ENCODE measurements around the gene PCDH1.

The PCDH1 gene

GRCh38 chr5:141858079-141858765 lies 20.0 kb downstream of the PCDH1 start:
- peak overlapping the region; percentile 5 for H3K27ac ChIP-seq
- no peak for DNase-seq (ENCODE audit: low read depth, low spot score)

DNA sequence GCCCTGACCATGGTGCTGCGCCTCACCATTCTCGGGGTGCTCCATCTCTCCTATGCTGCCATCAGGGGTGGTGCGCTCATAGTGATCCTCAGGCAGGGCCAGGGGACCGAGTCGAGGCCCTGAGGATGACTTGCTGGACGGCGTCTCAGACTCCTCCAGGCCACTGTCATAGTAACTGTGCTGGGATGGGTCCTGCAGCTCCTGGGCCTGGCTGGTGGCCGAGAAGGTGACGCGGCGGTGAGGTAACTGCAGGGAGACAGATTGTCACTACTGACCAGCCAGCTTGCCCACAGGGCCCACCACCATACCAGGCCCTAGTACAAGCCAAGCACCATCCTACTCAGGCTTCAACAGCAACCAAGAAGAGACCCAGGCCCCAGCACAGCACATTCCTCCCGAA lies 21.0 kb downstream of the PCDH1 start:
- no peak overlapping the region for H3K27ac ChIP-seq
- no peak for DNase-seq (ENCODE audit: low read depth, low spot score)

DNA sequence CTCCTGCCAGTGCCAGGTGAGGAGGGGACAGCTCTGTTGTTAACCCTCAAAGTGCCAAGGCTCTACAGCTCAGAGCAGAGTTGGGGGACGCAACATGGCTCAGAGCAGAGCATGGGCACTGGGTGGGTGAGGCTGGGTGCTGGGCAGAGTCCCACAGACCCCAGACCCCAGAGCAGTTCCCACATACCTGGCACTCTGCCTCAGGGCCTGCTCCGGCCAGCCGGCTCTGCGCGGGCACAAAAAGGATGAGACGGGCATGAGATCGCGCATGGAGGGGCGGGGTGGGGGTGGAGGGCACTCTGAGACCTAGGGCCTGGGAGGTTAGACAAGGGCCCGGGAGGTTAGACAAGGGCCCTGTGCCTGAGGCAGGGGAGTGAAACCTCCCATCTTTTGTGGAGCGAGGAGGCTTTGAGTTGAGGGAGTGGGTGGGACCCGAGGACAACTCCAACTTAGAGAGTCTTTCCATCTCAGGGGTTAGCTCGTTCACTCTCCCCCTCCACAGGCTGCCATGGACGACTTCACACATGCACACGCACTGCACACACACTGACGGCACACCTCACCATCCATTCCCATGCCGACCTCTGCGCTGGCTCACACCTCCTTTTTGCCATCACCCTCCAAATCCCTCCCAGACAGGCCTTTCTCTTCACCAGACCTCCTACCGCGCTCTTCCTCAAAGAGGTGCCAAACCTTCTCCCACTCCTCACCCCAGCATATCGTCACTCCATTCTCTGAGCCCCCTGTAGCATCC lies 22.0 kb downstream of the PCDH1 start:
- no peak for DNase-seq (ENCODE audit: low read depth, low spot score)

GRCh38 chr5:141855265-141856036 lies 22.8 kb downstream of the PCDH1 start:
- no peak for DNase-seq (ENCODE audit: low read depth, low spot score)

More for the DNA sequence above, 22.0 kb downstream of the PCDH1 start:
- no peak overlapping the region for H3K27ac ChIP-seq

GRCh38 chr5:141853895-141854626 lies 24.1 kb downstream of the PCDH1 start:
- no peak overlapping the region for H3K27ac ChIP-seq
- DNase-seq (ENCODE audit: low read depth, low spot score): no peak

More at GRCh38 chr5:141855265-141856036, 22.8 kb downstream of the PCDH1 start:
- H3K27ac ChIP-seq: no peak overlapping the region

DNA sequence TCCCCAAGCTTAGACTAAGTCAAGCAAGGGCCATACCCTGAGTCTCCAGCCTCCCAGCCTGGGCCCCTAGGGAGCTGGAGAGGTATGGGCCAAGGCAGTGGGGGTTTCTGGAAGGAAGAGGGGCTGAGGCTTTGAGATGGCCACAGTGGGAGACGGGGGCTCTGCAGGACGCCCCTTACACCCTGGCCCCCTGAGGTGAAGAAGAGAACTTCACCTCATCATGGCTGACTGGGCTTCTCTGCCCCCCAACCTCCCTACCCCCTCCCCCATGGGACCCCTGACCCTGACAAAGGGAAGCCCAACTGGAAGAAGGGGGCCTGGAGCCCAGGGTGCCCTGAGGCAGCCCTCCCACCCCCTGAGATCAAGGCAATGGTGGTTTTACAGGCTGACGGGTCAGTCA lies 25.8 kb downstream of the PCDH1 start:
- DNase-seq (ENCODE audit: low read depth, low spot score): no peak
- H3K27ac ChIP-seq: no peak overlapping the region

DNA sequence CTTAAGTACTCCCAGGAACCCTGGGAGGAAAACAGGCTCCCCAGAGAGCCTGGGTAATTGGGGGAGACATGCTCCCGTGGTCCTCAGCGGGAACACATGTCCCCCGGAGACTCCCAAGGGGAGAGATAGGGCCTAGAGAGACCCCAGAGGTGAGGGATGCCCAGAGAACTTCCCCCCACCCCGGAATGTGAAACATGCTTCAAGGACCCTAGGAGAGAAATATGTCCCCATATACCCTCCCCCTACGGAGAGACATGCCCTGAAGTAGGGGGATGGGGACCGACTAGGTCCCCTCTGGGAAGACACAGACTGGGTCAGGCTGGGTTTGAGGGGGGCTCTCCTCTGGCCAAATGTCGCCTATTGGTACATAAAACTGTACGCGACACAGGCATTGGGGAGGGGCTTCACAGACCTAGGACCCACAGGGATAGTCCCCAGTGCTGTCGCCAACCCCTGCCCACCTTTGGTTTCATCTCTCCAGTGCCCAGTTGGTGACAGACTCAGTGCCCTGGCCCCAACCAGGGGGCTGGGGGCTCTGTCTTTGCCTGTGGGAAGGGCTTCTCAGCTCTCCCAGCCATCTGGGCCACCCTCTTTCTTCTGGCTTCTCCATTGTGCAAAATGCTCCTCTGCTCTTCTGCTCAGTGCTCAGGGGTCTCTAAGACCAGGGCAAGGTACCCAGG lies 26.9 kb downstream of the PCDH1 start:
- H3K27ac ChIP-seq: peak overlapping the region; percentile 100
- no peak for DNase-seq (ENCODE audit: low read depth, low spot score)

GRCh38 chr5:141850786-141851185 lies 27.4 kb downstream of the PCDH1 start:
- peak overlapping the region; percentile 100 for H3K27ac ChIP-seq
- no peak for DNase-seq (ENCODE audit: low read depth, low spot score)

DNA sequence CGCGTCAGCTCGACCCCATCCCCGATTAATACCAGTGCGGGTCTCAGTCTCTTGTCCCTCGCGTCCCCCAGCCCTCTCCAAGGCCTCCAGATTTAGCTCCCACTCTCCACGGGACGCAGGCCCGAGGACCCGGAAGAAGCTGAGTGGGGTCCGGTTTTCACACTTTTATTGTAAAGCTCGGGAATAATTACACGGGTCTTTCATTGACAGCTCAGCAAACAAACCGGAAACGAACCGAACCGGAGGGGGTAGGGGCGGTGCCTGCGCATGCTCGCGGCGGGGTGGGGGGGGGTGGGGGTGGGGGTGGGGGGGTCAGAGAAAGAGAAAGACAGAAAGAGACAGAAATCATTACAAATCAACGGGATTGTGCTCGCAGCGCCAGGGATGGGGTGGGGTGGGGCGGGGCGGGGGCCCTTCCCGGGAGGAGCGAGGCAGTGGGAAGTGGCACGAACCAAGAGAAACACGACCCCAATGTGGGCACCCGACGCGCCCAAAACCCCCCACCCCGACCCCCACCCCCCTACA lies 27.9 kb downstream of the PCDH1 start:
- no peak for DNase-seq (ENCODE audit: low read depth, low spot score)

DNA sequence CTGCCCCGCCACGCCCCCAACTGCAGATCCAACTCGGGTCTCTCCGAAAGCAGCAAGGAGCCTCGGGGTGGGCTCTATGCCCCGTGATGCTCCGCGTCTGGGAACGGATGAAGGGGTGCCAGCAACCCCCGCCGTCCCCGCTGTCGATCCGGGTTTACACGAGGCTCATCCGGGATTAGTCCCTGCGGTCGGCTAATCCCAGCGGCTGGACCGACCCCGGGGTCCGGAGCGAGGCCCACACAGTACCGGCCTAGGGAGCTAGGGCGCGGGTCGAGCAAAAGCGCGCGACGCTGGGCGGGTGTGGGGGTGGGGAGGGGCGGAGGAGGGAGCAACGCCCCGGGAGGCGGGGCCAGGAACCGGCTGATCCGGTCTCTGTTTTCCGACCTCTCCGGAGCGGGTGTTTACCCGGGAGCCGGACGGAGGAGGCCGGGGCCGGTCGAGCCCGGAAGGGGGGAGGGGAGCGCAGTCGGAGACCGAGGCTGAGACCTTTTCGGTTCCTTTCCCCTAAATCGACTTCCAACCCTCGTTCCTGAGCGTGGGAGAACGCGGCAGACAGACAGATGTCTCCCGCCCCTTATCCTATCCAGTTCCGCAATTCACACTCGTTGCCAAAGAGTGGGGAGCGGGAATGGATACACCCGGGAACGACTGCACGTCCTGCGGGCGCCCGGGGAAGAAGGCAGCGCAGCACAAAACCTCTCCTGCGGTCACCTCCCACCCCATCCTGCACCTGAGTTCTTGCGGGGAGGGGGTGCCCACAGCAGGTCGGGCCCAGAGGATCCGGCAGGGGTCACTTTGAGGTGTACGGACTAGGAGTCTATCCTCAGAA lies 28.6 kb downstream of the PCDH1 start:
- H3K27ac ChIP-seq: peak overlapping the region; percentile 100
- no peak for DNase-seq (ENCODE audit: low read depth, low spot score)

More for the DNA sequence above, 27.9 kb downstream of the PCDH1 start:
- peak overlapping the region; percentile 100 for H3K27ac ChIP-seq

DNA sequence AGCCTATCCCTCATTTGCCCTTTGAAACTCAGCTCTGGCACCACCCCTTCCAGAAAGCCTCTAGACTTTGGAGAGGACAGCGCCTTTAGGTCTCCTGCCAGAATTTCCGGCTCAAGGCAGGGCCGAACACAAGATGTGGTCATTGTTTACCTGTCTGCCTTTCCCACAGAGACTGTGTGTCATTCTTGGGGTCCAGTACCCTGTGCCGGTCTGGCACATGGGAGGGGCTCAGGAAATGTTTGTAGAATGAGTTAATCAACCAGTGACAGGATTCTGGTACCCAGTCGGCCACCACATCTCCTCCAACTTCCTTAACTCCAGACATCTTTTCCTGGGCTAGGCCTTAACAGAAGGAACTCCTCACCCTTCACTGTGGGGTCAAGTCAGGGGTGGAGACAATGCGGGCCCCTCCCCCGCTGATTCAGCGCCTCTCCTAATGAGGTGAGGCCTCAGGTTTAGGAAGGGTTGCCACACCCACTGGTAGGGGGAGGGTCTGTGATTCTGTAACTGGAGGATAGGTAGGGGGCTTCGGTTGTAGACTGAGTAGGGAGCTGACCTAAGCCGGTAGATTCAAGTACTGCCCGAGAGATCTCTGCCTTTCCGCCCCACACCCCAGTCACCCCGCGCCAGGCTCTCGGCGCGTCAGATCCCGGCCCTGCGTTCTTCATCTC lies 29.3 kb downstream of the PCDH1 start:
- DNase-seq (ENCODE audit: low read depth, low spot score): peak; percentile 93
- H3K27ac ChIP-seq: peak overlapping the region; percentile 100

DNA sequence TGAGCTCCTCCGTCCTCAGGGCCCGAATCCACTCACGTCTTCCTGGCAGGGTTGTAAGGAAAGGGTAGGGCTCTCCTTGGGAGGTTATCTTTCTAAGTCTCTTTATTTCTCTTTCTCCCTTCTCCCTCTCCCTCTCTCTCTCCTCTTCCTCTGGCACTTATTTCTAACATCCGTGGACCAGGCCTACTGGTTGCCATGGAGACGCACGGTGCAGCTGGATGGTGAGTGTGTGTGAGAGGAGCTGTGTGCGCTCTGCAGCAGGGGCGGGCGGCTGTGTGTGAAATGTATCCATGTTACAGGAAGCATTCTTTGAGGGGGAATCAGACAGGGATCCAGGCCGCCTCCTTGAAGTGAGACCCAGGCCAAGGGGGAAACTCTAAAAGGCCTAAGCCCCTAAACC lies 32.2 kb downstream of the PCDH1 start:
- no peak overlapping the region for H3K27ac ChIP-seq
- DNase-seq (ENCODE audit: low read depth, low spot score): no peak

DNA sequence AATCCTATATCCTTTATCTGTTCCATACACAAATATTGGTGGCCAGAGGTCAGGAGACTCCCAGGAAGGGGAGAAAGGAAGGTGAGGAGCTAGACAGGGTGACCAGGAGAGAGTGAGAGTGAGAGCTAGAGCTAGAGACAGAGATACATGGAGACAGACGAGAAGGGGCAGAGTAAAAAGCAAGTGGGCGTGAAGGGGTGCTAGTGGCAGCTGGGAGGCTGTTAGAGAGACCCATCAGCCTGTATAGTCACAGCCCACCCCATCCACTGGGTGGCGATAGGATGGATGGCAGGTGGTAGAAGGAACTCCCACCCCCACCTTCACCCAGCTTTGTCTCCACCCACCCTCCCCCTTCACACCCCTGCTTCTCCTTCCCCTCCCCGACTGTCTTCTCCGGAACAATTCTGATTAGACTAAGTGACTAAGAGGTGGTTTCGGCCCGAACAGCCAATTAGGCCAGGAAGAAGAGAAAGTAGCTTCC lies 32.8 kb downstream of the PCDH1 start:
- no peak for DNase-seq (ENCODE audit: low read depth, low spot score)
- no peak overlapping the region for H3K27ac ChIP-seq

GRCh38 chr5:141844414-141845097 lies 33.7 kb downstream of the PCDH1 start:
- DNase-seq (ENCODE audit: low read depth, low spot score): no peak
- H3K27ac ChIP-seq: no peak overlapping the region

DNA sequence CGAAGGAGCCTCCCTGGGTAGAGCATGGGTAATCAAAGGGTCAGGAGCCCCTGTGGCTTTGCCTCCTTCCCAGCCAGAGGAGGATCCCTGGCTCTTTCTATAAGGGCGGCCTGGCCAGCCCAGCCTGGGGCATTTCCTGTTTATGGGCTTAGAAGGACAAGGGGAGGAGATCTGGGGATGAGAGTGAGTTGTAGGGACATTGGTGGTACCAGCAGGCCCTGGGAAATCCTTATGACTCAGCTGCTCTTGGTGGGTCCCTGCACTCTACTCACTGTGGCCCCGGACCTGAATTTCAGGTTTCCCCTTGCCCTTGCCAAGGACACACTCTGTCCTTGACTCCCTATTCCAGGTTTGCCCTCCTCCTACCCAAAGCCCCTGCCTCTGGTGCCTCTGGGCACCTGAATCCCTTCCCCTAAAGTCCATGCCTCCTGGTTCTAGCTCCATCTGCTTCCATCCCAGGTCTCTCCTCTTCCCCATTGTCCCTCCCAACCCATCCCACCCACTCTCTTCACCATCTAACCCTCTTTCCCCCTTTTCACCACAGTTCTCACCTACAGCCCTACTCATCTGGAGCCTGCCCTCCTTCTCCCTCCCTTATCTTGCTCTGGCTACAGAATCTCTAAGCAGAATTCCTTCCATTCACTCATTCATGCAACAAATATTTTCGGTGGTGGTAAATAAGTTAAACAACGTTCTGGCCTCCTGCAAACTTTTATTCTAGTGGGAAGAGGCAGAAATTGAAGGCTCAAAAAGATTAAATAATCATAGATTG lies 34.9 kb downstream of the PCDH1 start:
- H3K27ac ChIP-seq: no peak overlapping the region
- DNase-seq (ENCODE audit: low read depth, low spot score): no peak

DNA sequence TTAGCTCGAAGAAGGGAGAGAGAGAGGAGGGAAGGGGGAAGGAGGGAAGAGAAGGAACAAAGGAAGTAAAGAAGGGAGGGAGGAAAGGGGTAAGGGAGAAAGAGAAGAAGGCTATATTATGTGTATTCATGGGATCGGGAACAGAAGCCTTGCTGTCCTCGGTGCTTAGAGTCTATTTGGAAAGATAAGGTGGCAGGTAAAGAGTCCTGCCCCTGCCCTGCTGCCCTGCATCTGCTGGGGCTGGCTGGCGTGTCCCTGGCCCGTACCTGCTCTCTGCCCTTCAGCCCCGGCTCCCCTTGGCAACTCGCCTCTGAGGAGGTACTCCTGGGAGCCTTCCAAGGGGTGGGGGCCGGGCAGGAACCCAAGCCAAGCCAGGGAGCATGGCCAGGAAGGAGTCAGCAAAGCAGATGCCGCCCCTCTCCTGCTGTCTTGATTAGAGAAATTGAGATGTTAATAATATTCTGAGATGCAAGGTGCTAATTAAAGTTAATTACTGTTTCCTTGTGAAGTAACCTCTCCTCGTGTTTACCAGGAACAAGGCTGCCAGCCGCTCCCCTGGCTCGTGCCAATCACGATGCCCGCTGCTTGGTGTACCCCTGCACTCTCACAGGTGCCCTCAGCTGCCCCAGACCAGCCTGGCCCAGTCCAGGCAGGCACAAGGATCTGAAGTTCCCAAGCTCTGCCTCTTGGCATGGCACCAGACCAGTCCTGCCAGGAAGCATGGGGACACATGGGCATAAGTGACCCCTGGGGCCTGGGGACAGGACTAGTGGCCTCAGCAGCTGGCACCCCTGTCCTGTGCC lies 36.6 kb downstream of the PCDH1 start:
- DNase-seq (ENCODE audit: low read depth, low spot score): no peak
- no peak overlapping the region for H3K27ac ChIP-seq

Data from epithelial cell of prostate (primary cell).